SK-MEL-5 (cell line): ENCODE measurements around the gene HVCN1. TPM values are rescaled to one million over a fixed set of nuclear protein-coding genes. Genes with fewer than 3 reads are reported as not detected.
"Not testable (repeated sequence)": the region's sequence is repeated elsewhere in the genome, so short reads cannot be mapped to it uniquely, and the experiment has no call there.

Experiments used
- DNase-seq: peaks from one replicate; pipeline ENCODE4 v3.0.0-alpha.2; 2016; ENCODE audit warnings: low read depth, low spot score
- in situ Hi-C: cut with HindIII; loops from 2 replicates; pipeline ENCODE4 v1.10.0; 2016; ENCODE audit warnings: low sequenced_read_pairs, high pct_unique_total_duplicates, low pct_unique_long_range_greater_than_20kb
- total RNA-seq: library from RNA; depleted of rRNA; stranded (reverse); fragments of >200 nt; shearing (Covaris generic); gene quantifications from 2 replicates; pipeline ENCODE4 v1.2.3, GENCODE V29; 2014

HVCN1 gene
- total RNA-seq, 1 experiment from 2014 or later, result 2.1 TPM

DNA sequence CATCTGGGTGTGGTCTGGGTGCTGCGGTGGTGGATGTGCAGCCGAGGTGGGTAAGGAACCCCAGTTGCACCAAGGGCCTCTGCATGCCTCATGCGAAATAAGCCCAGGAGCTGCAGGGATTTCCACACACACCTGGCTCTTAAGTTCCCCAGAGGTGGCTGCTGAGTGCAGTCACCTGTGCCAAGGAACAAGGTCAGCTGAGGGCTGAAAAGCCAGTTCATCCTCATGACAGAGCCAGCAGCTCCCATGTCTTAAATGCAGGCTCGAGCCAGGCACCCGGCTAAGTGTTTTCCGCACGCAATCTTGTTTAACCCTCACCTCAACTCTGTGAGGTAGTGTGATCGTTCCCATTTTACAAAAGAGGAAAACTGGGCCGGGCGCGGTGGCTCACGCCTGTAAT, 9.7 kb downstream of the HVCN1 start:
- DNase-seq, result no peak
- in situ Hi-C loops, result no loop called here

DNA sequence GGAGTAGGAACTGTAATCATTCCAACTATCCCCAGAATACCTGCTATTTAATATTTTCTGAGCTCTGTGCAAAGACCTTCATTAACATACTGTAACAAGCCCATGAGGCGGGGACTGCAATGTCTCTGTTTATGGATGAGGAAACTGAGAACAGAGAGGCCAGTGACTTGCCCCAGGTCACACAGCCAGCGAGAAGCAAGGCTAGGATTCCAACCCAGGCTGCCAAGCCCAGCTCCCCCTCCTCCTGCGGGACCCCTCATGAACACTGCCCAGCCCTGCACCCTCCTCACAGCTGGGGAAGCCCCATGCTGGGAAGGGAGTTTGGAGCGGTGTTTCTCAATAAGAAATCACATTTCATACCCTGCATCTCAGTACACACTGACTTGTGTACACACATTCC, 10.9 kb downstream of the HVCN1 start:
- DNase-seq, result no peak
- in situ Hi-C loops, result no loop called here

- in situ Hi-C loops, result no loop called here
These were observed 11.6 kb downstream of the HVCN1 start for GRCh38 chr12:110677206-110677911.

GRCh38 chr12:110676171-110676570, 12.7 kb downstream of the HVCN1 start:
- in situ Hi-C loops, result no loop called here
- DNase-seq, result no peak

More at GRCh38 chr12:110677206-110677911, 11.6 kb downstream of the HVCN1 start:
- no peak for DNase-seq

GRCh38 chr12:110670161-110670701, 18.7 kb downstream of the HVCN1 start:
- no peak for DNase-seq
- in situ Hi-C loops, result no loop called here

- no peak for DNase-seq
- in situ Hi-C loops, result no loop called here
These were observed 19.8 kb downstream of the HVCN1 start for GRCh38 chr12:110669193-110669502.

- in situ Hi-C loops, result no loop called here
- no peak for DNase-seq
These were observed 20.3 kb downstream of the HVCN1 start for GRCh38 chr12:110668480-110669192.

DNA sequence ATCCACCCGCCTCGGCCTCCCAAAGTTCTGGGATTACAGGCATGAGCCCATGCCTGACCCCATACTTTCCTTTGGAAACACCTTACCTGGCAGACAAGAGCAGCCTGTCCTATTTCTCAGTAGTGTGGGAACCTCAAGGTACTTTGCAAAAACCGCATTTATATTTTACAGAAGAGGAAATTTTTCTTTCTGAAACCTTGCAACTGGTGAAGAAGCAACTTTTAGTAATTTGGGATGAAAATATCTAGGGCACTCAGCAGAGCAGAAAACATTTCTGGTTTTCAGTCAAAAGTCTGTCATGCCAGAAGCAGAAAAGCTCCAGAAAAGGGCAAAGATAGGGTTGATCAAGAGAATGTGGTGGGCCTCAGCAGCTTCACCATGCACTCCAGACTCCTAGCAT, 21.2 kb downstream of the HVCN1 start:
- DNase-seq, result no peak
- in situ Hi-C loops, result no loop called here

GRCh38 chr12:110666892-110667291, 22.0 kb downstream of the HVCN1 start:
- DNase-seq, result no peak
- in situ Hi-C loops, result no loop called here

GRCh38 chr12:110661337-110661972, 27.5 kb downstream of the HVCN1 start:
- no peak for DNase-seq
- in situ Hi-C loops, result no loop called here

- DNase-seq, result no peak
- in situ Hi-C loops, result no loop called here
These were observed 30.0 kb downstream of the HVCN1 start for GRCh38 chr12:110658878-110659277.

- no peak for DNase-seq
- in situ Hi-C loops, result no loop called here
These were observed 30.7 kb downstream of the HVCN1 start for GRCh38 chr12:110658242-110658641.

DNA sequence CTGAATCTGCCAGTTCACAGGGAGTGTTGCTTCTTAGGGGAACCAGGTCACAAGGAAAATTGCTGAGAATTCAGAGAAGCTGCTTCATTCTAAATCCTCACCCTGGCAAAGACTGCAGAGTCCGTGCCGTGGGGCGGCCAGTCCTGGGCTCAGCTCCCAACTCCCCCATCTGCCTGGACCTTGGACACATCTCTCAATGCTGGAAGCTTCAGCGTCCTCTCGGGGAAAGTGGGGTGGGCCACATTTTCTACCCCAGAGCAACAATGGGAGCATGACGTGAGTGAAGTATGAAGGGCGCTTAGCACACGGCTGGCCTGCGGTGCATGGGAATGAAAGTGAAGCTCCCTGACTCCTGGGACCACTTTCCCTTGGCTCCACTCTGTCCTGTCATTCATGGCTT, 31.2 kb downstream of the HVCN1 start:
- in situ Hi-C loops, result no loop called here
- DNase-seq, result no peak

- in situ Hi-C loops, result no loop called here
- no peak for DNase-seq
These were observed 32.8 kb downstream of the HVCN1 start for GRCh38 chr12:110656071-110656655.

DNA sequence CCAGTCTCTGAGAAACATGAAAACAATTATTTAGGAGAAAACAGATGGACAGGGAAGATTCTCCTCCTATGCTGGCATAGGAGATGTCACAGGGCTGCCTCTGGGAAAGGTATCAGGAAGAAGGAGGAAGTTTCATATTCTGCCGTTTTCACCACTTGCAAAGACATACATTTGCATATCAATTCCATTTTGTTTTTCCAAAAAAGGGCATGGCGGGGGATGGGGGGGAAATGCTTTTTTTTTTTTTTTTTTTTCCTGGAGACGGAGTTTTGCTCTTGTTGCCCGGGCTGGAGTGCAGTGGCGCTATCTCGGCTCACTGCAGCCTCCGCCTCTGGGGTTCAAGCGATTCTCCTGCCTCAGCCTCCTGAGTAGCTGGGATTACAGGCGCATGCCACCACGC, 34.7 kb downstream of the HVCN1 start:
- in situ Hi-C loops, DNase-seq: not testable (repeated sequence)

- in situ Hi-C loops, result no loop called here
- peak; percentile 28 for DNase-seq
These were observed 39.5 kb downstream of the HVCN1 start for GRCh38 chr12:110649341-110649847.

- in situ Hi-C loops, result no loop called here
- no peak for DNase-seq
These were observed 41.3 kb downstream of the HVCN1 start for GRCh38 chr12:110647631-110648040.

DNA sequence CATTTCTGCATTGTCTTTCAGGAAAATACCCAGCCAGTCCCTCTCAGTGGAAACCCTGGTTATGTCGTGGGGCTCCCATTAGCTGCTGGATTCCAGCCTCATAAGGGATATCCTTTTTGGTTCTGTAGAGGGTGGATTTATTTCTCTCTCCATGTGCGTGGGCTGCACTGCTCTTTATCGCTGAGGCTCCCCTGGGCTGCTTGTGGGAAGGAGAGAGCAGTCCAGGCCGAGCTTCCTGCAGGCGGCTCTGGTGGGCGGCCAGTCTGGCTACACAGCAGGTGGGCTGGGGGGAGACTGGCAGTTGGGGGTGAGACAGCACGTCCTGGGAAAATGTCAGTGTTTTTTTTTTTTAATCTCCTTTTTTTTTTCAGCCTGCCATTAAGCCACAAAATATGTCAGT, 47.4 kb downstream of the HVCN1 start:
- in situ Hi-C loops, result no loop called here
- DNase-seq, result no peak
